Prostate gland (tissue), 2 donors: ENCODE results near the gene TPGS1. TPM values are rescaled to one million over a fixed set of nuclear protein-coding genes. Genes with fewer than 3 reads are reported as not detected.

ENCODE experiments used
- DNase-seq: peaks from one replicate; pipeline ENCODE4 v3.0.0-alpha.2; 2019; ENCODE audit warnings: low spot score
- H3K27ac ChIP-seq, 2 donors: fragments of 200-600 bp; sonication (generic); 2 replicates each; pipeline ENCODE4 v1.5.1; 2017 to 2019
- H3K27me3 ChIP-seq: fragments of 200-600 bp; sonication (generic); replicated peaks from 2 replicates; pipeline ENCODE4 v1.5.1; 2019; ENCODE audit not compliant: insufficient read depth
- H3K36me3 ChIP-seq, 2 donors: fragments of 200-600 bp; sonication (generic); 1 replicate in 1 of 2; 2 replicates in 1 of 2; pipeline versions ENCODE4 v1.5.1 to v1.8.1; 2017 to 2019
- H3K4me1 ChIP-seq: fragments of 200-600 bp; sonication (generic); replicated peaks from 2 replicates; pipeline ENCODE4 v1.5.1; 2019
- H3K4me3 ChIP-seq, 2 donors: fragments of 200-600 bp; sonication (generic); 2 replicates each; pipeline ENCODE4 v1.5.1; 2017 to 2019
- H3K9me3 ChIP-seq: fragments of 200-600 bp; sonication (generic); 2 replicates; pipeline ENCODE4 v1.5.1; 2017
- POLR2A ChIP-seq: fragments of 450-650 bp; IDR thresholded peaks from one replicate; pipeline ENCODE4 v1.6.1; 2016; ENCODE audit warnings: antibody characterized with exemption, mild to moderate bottlenecking
- POLR2AphosphoS5 ChIP-seq: sonication (generic); formaldehyde crosslinking; IDR thresholded peaks from one replicate; pipeline ENCODE4 v1.6.1; 2017; ENCODE audit warnings: antibody characterized with exemption
- WGBS: methylation state at CpG from one replicate; pipeline ENCODE4 v1.1.5; 2018; 5-methylcytosine and 5-hydroxymethylcytosine counted together
- intact Hi-C: fragments of 100-400 bp; cut with DNase I; formaldehyde crosslinking; loops from one replicate; pipeline ENCODE4 v1.14.2; 2022
- total RNA-seq, 2 donors: library from RNA; depleted of rRNA; stranded (reverse); fragments of >200 nt; gene quantifications; one replicate each; pipeline ENCODE4 v1.1.0, GENCODE V29; 2016
- TF ChIP-seq, protein P1 (sequence below), 4 experiments: fragments of 200-600 bp in 2 of 4; fragments of 450-650 bp in 2 of 4; sonication (generic) in 2 of 4; IDR thresholded peaks; 1 replicate in 3 of 4; 2 replicates in 1 of 4; pipeline ENCODE4 v1.5.1; 2016 to 2019; ENCODE audit warnings: antibody characterized with exemption in 4 of 4, mild to moderate bottlenecking in 2 of 4, moderate library complexity in 2 of 4

The TPGS1 gene
- total RNA-seq, 2 donors from 2014 or later: 90.0 to 94.9 TPM

- no peak overlapping the region for H3K4me3 ChIP-seq
- no peaks in the 10 kb centered on the region for H3K4me1 ChIP-seq
- H3K27me3 ChIP-seq: no peaks in the 10 kb centered on the region
- no peaks in the 10 kb centered on the region for H3K36me3 ChIP-seq
- intact Hi-C loops: no loop called here
- TF ChIP-seq POLR2AphosphoS5 (no peak), POLR2A (no peak)
- TF ChIP-seq, protein P1, sequence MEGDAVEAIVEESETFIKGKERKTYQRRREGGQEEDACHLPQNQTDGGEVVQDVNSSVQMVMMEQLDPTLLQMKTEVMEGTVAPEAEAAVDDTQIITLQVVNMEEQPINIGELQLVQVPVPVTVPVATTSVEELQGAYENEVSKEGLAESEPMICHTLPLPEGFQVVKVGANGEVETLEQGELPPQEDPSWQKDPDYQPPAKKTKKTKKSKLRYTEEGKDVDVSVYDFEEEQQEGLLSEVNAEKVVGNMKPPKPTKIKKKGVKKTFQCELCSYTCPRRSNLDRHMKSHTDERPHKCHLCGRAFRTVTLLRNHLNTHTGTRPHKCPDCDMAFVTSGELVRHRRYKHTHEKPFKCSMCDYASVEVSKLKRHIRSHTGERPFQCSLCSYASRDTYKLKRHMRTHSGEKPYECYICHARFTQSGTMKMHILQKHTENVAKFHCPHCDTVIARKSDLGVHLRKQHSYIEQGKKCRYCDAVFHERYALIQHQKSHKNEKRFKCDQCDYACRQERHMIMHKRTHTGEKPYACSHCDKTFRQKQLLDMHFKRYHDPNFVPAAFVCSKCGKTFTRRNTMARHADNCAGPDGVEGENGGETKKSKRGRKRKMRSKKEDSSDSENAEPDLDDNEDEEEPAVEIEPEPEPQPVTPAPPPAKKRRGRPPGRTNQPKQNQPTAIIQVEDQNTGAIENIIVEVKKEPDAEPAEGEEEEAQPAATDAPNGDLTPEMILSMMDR (IDR thresholded peaks at IDR 0.05): no peak
- no peaks in the 10 kb centered on the region for H3K9me3 ChIP-seq
- 94% methylated on average over 8 of the region's 9 CpGs for WGBS
- no peak for DNase-seq
- no peak overlapping the region for H3K27ac ChIP-seq
These were observed 6.9 kb downstream of the TPGS1 start for GRCh38 chr19:514166-514663.

DNA sequence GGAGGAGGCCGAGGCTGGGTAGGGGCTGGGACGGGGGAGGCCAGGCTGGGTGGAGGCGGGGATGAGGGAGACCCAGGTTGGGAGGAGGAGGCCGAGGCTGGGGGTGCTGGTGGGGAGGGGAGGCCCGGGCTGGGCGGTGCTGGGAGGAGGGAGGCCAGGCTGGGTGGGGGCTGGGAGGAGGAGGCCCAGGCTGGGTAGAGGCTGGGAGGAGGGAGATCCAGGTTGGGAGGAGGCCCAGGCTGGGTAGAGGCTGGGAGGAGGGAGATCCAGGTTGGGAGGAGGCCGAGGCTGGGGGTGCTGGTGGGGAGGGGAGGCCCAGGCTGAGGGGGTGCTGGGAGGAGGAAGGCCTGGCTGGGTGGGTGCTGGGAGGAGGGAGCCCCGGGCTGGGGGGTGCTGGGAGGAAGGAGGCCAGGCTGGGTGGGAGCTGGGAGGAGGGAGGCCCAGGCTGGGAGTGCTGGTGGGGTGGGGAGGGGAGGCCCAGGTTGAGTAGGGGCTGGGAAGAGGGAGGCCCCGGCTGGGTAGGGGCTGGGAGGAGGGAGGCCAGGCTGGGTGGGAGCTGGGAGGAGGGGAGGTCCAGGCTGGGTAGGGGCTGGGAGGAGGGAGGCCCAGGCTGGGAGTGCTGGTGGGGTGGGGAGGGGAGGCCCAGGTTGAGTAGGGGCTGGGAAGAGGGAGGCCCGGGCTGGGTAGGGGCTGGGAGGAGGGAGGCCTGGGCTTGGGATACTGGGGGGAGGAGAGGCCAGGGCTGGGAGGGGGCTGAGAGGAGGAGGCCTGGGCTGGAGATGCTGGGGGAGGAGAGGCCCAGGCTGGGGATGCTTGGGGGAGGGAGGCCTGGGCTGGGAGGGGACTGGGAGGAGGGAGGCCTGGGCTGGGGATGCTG lies 10.7 kb downstream of the TPGS1 start:
- 57% methylated on average over 10 of the region's 10 CpGs for WGBS
- H3K4me1 ChIP-seq: no peaks in the 10 kb centered on the region
- no peak for DNase-seq
- no peaks in the 10 kb centered on the region for H3K9me3 ChIP-seq
- H3K4me3 ChIP-seq: no peak overlapping the region
- TF ChIP-seq POLR2AphosphoS5 (no peak), POLR2A (no peak)
- TF ChIP-seq, protein P1 (IDR thresholded peaks at IDR 0.05): no peak
- H3K36me3 ChIP-seq: no peaks in the 10 kb centered on the region
- H3K27ac ChIP-seq: no peak overlapping the region
- intact Hi-C loops: no loop called here
- no peaks in the 10 kb centered on the region for H3K27me3 ChIP-seq

DNA sequence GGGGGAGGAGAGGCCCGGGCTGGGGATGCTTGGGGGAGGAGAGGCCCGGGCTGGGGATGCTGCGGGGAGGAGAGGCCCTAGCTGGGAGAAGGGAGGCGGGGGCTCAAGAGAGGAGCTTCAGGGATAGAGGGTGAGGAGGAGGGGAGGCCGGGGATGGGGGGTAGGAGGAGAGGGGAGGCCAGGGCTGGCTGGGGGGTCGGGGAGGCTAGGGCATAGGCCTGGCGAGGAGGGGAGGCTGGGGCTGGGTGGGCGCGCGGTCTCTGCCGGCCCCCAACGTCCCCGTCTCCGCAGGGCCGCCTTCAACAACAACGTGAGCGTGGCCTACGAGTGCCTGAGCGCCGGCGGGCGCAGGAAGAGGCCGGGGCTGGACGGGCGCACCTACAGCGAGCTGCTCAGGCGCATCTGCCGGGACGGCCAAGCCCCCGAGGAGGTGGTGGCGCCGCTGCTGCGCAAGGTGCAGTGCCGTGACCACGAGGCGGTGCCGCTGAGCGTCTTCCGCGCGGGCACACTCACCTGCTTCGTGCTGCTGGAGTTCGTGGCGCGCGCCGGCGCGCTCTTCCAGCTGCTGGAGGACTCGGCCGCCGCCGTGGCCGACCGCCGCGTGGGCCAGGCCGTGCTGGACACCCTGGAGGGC lies 11.4 kb downstream of the TPGS1 start:
- Histone ChIP-seq H3K4me1 (no peaks in the 10 kb centered on the region), H3K36me3 (no peaks in the 10 kb centered on the region), H3K27ac (no peak overlapping the region), H3K4me3 (no peak overlapping the region), H3K27me3 (no peaks in the 10 kb centered on the region), H3K9me3 (no peaks in the 10 kb centered on the region)
- DNase-seq: no peak
- TF ChIP-seq POLR2AphosphoS5: no peak
- WGBS: 59% methylated on average over 54 of the region's 58 CpGs
- intact Hi-C loops: no loop called here

GRCh38 chr19:519449-519865 lies 12.2 kb downstream of the TPGS1 start:
- no peak overlapping the region for H3K4me3 ChIP-seq
- no peaks in the 10 kb centered on the region for H3K36me3 ChIP-seq
- no peaks in the 10 kb centered on the region for H3K4me1 ChIP-seq
- H3K27me3 ChIP-seq: no peaks in the 10 kb centered on the region
- TF ChIP-seq, protein P1 (IDR thresholded peaks at IDR 0.05): no peak
- no peak for TF ChIP-seq POLR2A
- no peak for TF ChIP-seq POLR2AphosphoS5
- 89% methylated on average over 33 of the region's 45 CpGs for WGBS
- no peaks in the 10 kb centered on the region for H3K9me3 ChIP-seq
- intact Hi-C loops: no loop called here
- no peak overlapping the region for H3K27ac ChIP-seq
- DNase-seq: no peak

DNA sequence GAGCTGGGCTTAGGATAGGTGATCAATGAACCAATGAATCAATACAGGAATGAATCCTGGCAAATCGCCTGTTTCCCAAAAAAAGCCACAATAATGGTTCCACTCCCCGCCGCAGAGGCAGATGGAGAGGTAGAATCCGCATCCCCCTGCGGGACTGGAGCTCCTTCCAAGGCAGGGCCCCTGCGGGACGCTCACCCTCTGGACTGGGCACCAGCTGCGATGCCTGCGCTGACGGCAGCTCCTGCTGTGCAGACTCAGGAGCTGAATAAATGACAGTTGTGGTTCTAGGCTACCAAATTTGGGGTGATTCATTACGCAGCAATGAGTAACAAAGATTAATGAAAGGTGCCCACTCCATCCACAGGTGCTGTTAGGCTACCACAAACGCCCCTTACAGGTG lies 15.4 kb downstream of the TPGS1 start:
- Histone ChIP-seq H3K9me3 (no peaks in the 10 kb centered on the region), H3K27me3 (no peaks in the 10 kb centered on the region), H3K4me1 (no peaks in the 10 kb centered on the region), H3K27ac (no peak overlapping the region), H3K36me3 (no peaks in the 10 kb centered on the region), H3K4me3 (no peak overlapping the region)
- DNase-seq: no peak
- intact Hi-C loops: no loop called here
- WGBS: 98% methylated on average over 12 of the region's 12 CpGs
- TF ChIP-seq, protein P1 (IDR thresholded peaks at IDR 0.05): no peak
- no peak for TF ChIP-seq POLR2AphosphoS5
- TF ChIP-seq POLR2A: no peak
